Activated T-cell treated with anti-CD3 and anti-CD28 coated beads for 1 hour (primary cell): ENCODE results near the gene RBPMS2.

ENCODE experiments used
- DNase-seq: peaks from one replicate; pipeline ENCODE4 v3.0.0-alpha.2; 2020; ENCODE audit warnings: low read depth

Gene RBPMS2

GRCh38 chr15:64691896-64692565 is 83.4 kb downstream of the RBPMS2 start:
- no peak for DNase-seq

GRCh38 chr15:64690578-64691296 is 84.7 kb downstream of the RBPMS2 start:
- DNase-seq, result no peak

GRCh38 chr15:64690008-64690407 is 85.4 kb downstream of the RBPMS2 start:
- DNase-seq, result no peak
